ENCODE data around the gene PRSS21. TPM values are rescaled to one million over a fixed set of nuclear protein-coding genes. Genes with fewer than 3 reads are reported as not detected.

PRSS21 gene
- total and polyA plus RNA-seq, 3 donors from 2014 or later, result 62.5 to 153 (median 130) TPM

DNA sequence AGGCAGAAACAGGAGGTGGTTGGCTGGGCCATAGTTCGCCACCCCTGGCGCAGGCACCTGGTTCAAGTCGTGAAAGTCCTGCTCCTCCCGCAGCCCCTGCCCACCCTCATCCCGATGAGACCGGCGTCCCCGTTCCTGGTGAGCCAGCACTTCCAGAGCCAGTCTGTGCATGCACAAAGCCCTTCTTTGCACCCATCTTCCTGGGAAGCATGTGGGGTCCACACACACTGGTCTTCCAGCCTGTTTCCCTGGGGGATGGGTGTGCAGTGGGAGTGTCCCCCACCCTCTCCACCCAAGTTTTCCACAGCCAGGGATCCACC lies 11.4 kb downstream of the PRSS21 start:
- H3K36me3 ChIP-seq (ENCODE audit: low read depth, missing control alignments), result no peaks in the 10 kb centered on the region
- no peaks in the 10 kb centered on the region for H3K9me3 ChIP-seq
- TF ChIP-seq, protein P1, sequence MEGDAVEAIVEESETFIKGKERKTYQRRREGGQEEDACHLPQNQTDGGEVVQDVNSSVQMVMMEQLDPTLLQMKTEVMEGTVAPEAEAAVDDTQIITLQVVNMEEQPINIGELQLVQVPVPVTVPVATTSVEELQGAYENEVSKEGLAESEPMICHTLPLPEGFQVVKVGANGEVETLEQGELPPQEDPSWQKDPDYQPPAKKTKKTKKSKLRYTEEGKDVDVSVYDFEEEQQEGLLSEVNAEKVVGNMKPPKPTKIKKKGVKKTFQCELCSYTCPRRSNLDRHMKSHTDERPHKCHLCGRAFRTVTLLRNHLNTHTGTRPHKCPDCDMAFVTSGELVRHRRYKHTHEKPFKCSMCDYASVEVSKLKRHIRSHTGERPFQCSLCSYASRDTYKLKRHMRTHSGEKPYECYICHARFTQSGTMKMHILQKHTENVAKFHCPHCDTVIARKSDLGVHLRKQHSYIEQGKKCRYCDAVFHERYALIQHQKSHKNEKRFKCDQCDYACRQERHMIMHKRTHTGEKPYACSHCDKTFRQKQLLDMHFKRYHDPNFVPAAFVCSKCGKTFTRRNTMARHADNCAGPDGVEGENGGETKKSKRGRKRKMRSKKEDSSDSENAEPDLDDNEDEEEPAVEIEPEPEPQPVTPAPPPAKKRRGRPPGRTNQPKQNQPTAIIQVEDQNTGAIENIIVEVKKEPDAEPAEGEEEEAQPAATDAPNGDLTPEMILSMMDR (IDR thresholded peaks at IDR 0.05), result no peak
- no peak for TF ChIP-seq POLR2A (IDR thresholded peaks at IDR 0.05)
- WGBS, 2 donors, result 82 to 97% methylated on average over 8 of the region's 8 CpGs
- intact Hi-C loops (cut with DNase I; ENCODE audit: low total_unique reads), result no loop called here
- H3K4me1 ChIP-seq, result no peaks in the 10 kb centered on the region
- H3K27ac ChIP-seq, result no peak overlapping the region
- no peak overlapping the region for H3K4me3 ChIP-seq
- H3K27me3 ChIP-seq, result no peaks in the 10 kb centered on the region
- no peak for DNase-seq

DNA sequence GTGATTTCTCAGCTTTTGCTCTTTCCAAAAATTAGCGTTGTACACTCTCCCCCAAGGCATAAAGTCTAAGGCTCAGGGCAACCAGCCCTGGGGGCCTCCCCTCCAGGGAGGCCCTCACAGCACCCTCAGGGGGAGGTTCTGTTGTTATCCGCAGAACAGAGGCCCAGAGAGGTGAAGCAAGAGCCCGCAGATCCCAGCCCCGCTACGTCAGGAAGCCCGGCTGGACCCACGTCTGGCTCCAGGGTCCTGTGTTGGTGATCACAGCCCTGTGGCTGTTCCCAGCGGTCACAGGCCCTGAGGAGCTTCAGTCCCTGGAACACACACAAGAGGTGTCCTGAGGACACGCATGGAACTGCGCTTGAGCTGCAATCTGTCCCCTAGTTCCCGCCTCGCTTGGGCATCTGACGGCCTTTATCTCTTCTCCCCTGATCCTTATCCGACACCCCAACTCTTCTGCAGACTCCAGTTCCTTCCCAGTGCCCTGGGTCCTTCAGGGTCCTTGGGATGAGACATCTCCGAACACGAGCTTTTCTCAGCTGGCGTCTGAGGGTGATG lies 11.9 kb downstream of the PRSS21 start:
- H3K27me3 ChIP-seq, result no peaks in the 10 kb centered on the region
- no peaks in the 10 kb centered on the region for H3K4me1 ChIP-seq
- TF ChIP-seq, protein P1 (IDR thresholded peaks at IDR 0.05), result no peak
- TF ChIP-seq POLR2A (IDR thresholded peaks at IDR 0.05), result no peak
- no peak for DNase-seq
- no peak overlapping the region for H3K27ac ChIP-seq
- H3K9me3 ChIP-seq, result no peaks in the 10 kb centered on the region
- no peak overlapping the region for H3K4me3 ChIP-seq
- WGBS, 2 donors, result 80 to 87% methylated on average over 6 to 17 of the region's 17 CpGs
- intact Hi-C loops (cut with DNase I; ENCODE audit: low total_unique reads), result no loop called here
- no peaks in the 10 kb centered on the region for H3K36me3 ChIP-seq (ENCODE audit: low read depth, missing control alignments)

DNA sequence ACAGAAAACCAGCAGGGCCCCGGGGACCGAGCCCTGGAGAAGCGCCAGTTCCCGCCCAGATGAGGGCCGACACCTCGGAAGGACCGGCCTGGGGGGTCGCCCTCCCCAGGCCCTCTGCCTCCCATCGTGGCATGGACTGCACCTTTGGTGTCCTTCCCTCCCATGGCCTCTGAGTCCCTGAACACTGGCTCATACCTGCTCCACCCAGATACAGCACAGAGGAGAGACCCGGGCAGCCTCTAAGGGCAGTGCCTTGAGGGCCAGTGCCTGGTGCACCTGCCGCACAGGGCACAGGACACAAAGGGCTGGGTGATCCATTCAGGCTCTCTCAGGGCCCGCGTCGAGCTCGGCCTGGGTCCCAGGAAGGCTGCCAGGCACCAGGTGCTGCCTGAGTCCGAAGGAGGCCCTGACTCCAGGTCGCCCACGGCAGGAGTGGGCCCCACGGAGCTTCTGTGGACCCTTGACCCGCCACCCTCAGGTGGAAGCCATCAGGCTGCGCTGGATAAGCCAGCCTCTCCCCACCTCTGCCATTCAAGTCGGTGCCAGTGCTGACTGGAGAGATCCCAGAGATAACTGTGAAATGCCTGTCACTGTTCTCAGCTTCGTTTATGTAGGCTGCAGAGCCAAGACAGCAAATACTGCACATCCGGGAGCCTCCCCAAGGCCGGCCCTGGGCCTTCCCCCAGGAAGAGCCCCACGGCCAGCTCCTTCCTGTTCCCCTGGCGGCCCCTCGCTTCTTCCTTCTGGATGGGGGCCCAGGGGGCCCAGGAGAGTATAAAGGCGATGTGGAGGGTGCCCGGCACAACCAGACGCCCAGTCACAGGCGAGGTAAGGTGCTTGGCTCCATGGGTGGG lies 12.7 kb downstream of the PRSS21 start, which contains the start of gene ZG16B:
Gene ZG16B (plus strand): TSS at position 803 of the 854 bp plus-strand sequence. CDS start 139 bp downstream, outside the sequence.
- DNase-seq, result no peak
- no peak within 1 kb of the TSS for H3K4me3 ChIP-seq
- intact Hi-C loops (cut with DNase I; ENCODE audit: low total_unique reads), result no loop called here
- no peaks in the 10 kb centered on the region for H3K9me3 ChIP-seq
- no peaks in the 10 kb centered on the region for H3K36me3 ChIP-seq (ENCODE audit: low read depth, missing control alignments)
- H3K4me1 ChIP-seq, result no peaks in the 10 kb centered on the region
- H3K27ac ChIP-seq, result no peak within 1 kb of the TSS
- TF ChIP-seq POLR2A (IDR thresholded peaks at IDR 0.05), result no peak
- TF ChIP-seq, protein P1 (IDR thresholded peaks at IDR 0.05), result no peak
- 73 to 76% methylated on average over 14 to 27 of the region's 32 CpGs for WGBS, 2 donors
- no peaks in the 10 kb centered on the region for H3K27me3 ChIP-seq

DNA sequence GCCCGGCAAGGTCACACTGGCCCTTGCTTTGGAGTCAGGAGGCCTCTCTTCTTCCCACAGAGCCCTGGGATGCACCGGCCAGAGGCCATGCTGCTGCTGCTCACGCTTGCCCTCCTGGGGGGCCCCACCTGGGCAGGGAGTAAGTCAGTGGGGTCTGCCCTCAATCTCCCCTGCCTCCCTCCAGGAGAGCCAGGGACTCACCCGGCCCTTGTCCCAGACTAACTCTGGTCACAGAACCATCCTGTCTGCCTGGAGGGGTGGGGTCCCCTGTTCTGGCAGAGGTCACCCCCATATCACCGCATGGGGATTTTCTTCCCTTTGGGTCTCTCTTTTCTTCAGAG lies 13.3 kb downstream of the PRSS21 start:
- no peaks in the 10 kb centered on the region for H3K36me3 ChIP-seq (ENCODE audit: low read depth, missing control alignments)
- intact Hi-C loops (cut with DNase I; ENCODE audit: low total_unique reads), result no loop called here
- no peaks in the 10 kb centered on the region for H3K27me3 ChIP-seq
- TF ChIP-seq, protein P1 (IDR thresholded peaks at IDR 0.05), result no peak
- TF ChIP-seq POLR2A (IDR thresholded peaks at IDR 0.05), result no peak
- no peak overlapping the region for H3K4me3 ChIP-seq
- no peak overlapping the region for H3K27ac ChIP-seq
- no peaks in the 10 kb centered on the region for H3K9me3 ChIP-seq
- DNase-seq, result no peak
- WGBS, 2 donors, result 74 to 75% methylated on average over 4 to 5 of the region's 5 CpGs
- H3K4me1 ChIP-seq, result no peaks in the 10 kb centered on the region
